Activated CD8-positive, alpha-beta memory T cell treated with anti-CD3 and anti-CD28 coated beads, Interleukin-2, amount 50 U/mL, for 24 hours (primary cell): ENCODE data around the gene LIME1.
"Not testable (repeated sequence)": the region's sequence is repeated elsewhere in the genome, so short reads cannot be mapped to it uniquely, and the experiment has no call there.

Source experiments
- DNase-seq: peaks from one replicate; pipeline ENCODE4 v3.0.0-alpha.2; 2020; ENCODE audit errors: extremely low read depth

The LIME1 gene

GRCh38 chr20:63708301-63709148, 27.9 kb upstream of the LIME1 start:
- no peak for DNase-seq

- no peak for DNase-seq
Observed at GRCh38 chr20:63709149-63709527, 27.3 kb upstream of the LIME1 start.

- no peak for DNase-seq
Observed at GRCh38 chr20:63711085-63711645, 25.3 kb upstream of the LIME1 start.

- DNase-seq, result no peak
Observed at GRCh38 chr20:63712191-63712590, 24.3 kb upstream of the LIME1 start.

- DNase-seq, result no peak
Observed at GRCh38 chr20:63714858-63715257, 21.6 kb upstream of the LIME1 start.

- DNase-seq, result no peak
Observed at GRCh38 chr20:63718996-63719395, 17.5 kb upstream of the LIME1 start.

GRCh38 chr20:63722967-63723622, 13.4 kb upstream of the LIME1 start:
- DNase-seq, result not testable (repeated sequence)

- not testable (repeated sequence) for DNase-seq
Observed at GRCh38 chr20:63730189-63730733, 6.2 kb upstream of the LIME1 start.

GRCh38 chr20:63731410-63731809, 5.1 kb upstream of the LIME1 start:
- no peak for DNase-seq

- no peak for DNase-seq
Observed at GRCh38 chr20:63732118-63733095, 4.1 kb upstream of the LIME1 start.

GRCh38 chr20:63733117-63733516, 3.3 kb upstream of the LIME1 start:
- DNase-seq, result no peak

GRCh38 chr20:63733579-63734081, 2.8 kb upstream of the LIME1 start:
- no peak for DNase-seq

- DNase-seq, result no peak
Observed at GRCh38 chr20:63734111-63734945, 2.1 kb upstream of the LIME1 start.

GRCh38 chr20:63734946-63735858, 1.3 kb upstream of the LIME1 start:
- DNase-seq, result no peak

GRCh38 chr20:63736893-63737694, 630 bp downstream of the LIME1 start:
- no peak for DNase-seq

GRCh38 chr20:63737695-63737944, 1.2 kb downstream of the LIME1 start:
- DNase-seq, result no peak

GRCh38 chr20:63737945-63738686, 1.7 kb downstream of the LIME1 start:
- DNase-seq, result no peak

- no peak for DNase-seq
Observed at GRCh38 chr20:63738687-63739129, 2.2 kb downstream of the LIME1 start.
